B cell (primary cell): ENCODE measurements around the gene ECHDC1. TPM values are rescaled to one million over a fixed set of nuclear protein-coding genes. Genes with fewer than 3 reads are reported as not detected.

ENCODE experiments used
- ATAC-seq: fragments of 200-7000 bp; cut with Tn5 transposase; one replicate; pipeline ENCODE4 v1.10.0; 2021; ENCODE audit warnings: low read depth, mild to moderate bottlenecking, moderate number of reproducible peaks, moderate library complexity
- CTCF ChIA-PET: fragments of 350-600 bp; sonication (Branson Sonifier 250); formaldehyde crosslinking; loops from one replicate; lab custom pipeline; 2021; ENCODE audit warnings: antibody characterized with exemption, inconsistent platforms; lab: Charles Lee
- POLR2A ChIA-PET: fragments of 350-600 bp; sonication (Branson Sonifier 250); formaldehyde crosslinking; loops from one replicate; lab custom pipeline; 2021; ENCODE audit warnings: antibody characterized with exemption; lab: Charles Lee
- DNase-seq: peaks from one replicate; pipeline ENCODE4 v3.0.0; 2013
- H2AFZ ChIP-seq: 2 replicates; pipeline ENCODE4 v1.6.1; 2012; ENCODE audit warnings: mild to moderate bottlenecking, low read depth, low read length; ENCODE audit not compliant: insufficient read depth, poor library complexity, severe bottlenecking
- H3K27ac ChIP-seq, 2 donors: 1 replicate in 1 of 2; 2 replicates in 1 of 2; pipeline ENCODE4 v1.5.1; 2012 to 2013; ENCODE audit warnings: low read length in 2 of 2, mild to moderate bottlenecking in 2 of 2, moderate library complexity in 1 of 2
- H3K27me3 ChIP-seq, 4 experiments: fragments of 200-600 bp in 1 of 4; sonication (generic) in 1 of 4; replicated peaks in 1 of 4; 1 replicate in 2 of 4; 2 replicates in 2 of 4; pipeline versions ENCODE4 v1.6.1 to v1.7.0; 2013 to 2016; ENCODE audit warnings: low read length in 3 of 4, mild to moderate bottlenecking in 2 of 4, mixed read lengths in 1 of 4, moderate library complexity in 1 of 4; ENCODE audit not compliant: insufficient read depth in 4 of 4, control insufficient read depth in 3 of 4; ENCODE audit errors: control extremely low read depth in 1 of 4
- H3K36me3 ChIP-seq, 2 experiments: replicated peaks in 1 of 2; 1 replicate in 1 of 2; 2 replicates in 1 of 2; pipeline versions ENCODE4 v1.6.1 to v1.7.1; 2013; ENCODE audit warnings: low read length in 1 of 2; ENCODE audit not compliant: insufficient read depth in 2 of 2, control insufficient read depth in 1 of 2; ENCODE audit errors: control extremely low read depth in 1 of 2, extremely low read depth in 1 of 2
- H3K4me1 ChIP-seq, 2 donors: fragments of 200-600 bp in 1 of 2; sonication (generic) in 1 of 2; 1 replicate in 1 of 2; 2 replicates in 1 of 2; pipeline versions ENCODE4 v1.5.1 to v1.6.1; 2013 to 2017; ENCODE audit warnings: low read length in 2 of 2; ENCODE audit not compliant: control insufficient read depth in 2 of 2, insufficient read depth in 2 of 2
- H3K4me2 ChIP-seq: replicated peaks from 2 replicates; pipeline ENCODE3; 2012; ENCODE audit warnings: mild to moderate bottlenecking, low read depth, low read length; ENCODE audit not compliant: poor library complexity, severe bottlenecking
- H3K4me3 ChIP-seq, 5 experiments: fragments of 200-600 bp in 1 of 5; sonication (generic) in 1 of 5; 1 replicate in 3 of 5; 2 replicates in 2 of 5; pipeline versions ENCODE4 v1.5.1 to v1.7.0; 2011 to 2016; ENCODE audit warnings: low read length in 4 of 5, mild to moderate bottlenecking in 4 of 5, low read depth in 2 of 5, control low read depth in 1 of 5, moderate library complexity in 1 of 5; ENCODE audit not compliant: insufficient read depth in 1 of 5; ENCODE audit errors: control extremely low read depth in 1 of 5, extremely low read depth in 1 of 5
- H3K79me2 ChIP-seq: fragments of 200-600 bp; sonication (generic); one replicate; pipeline ENCODE4 v1.6.0; 2016; ENCODE audit warnings: low read length; ENCODE audit not compliant: control insufficient read depth, insufficient read depth
- H3K9ac ChIP-seq: fragments of 200-600 bp; sonication (generic); 2 replicates; pipeline ENCODE4 v1.6.1; 2017; ENCODE audit warnings: mild to moderate bottlenecking, low read length, moderate library complexity
- H3K9me3 ChIP-seq, 3 donors: one replicate each; pipeline versions ENCODE4 v1.6.1 to v1.7.1; 2013; ENCODE audit warnings: low read length in 2 of 3; ENCODE audit not compliant: control insufficient read depth in 2 of 3, insufficient read depth in 1 of 3; ENCODE audit errors: control extremely low read depth in 1 of 3
- H4K20me1 ChIP-seq: 2 replicates; pipeline ENCODE4 v1.6.0; 2012; ENCODE audit warnings: mild to moderate bottlenecking, low read length; ENCODE audit not compliant: insufficient read depth, control insufficient read depth, poor library complexity, severe bottlenecking
- H3K27ac Mint-ChIP-seq: one replicate; pipeline ENCODE4 v1.8.0; 2021; ENCODE audit warnings: mixed read lengths
- H3K27me3 Mint-ChIP-seq: one replicate; pipeline ENCODE4 v1.8.0; 2021; ENCODE audit warnings: mixed read lengths
- H3K4me1 Mint-ChIP-seq: one replicate; pipeline ENCODE4 v1.8.0; 2021; ENCODE audit warnings: mixed read lengths
- H3K4me3 Mint-ChIP-seq: one replicate; pipeline ENCODE4 v1.8.0; 2021; ENCODE audit warnings: mixed read lengths
- H3K9me3 Mint-ChIP-seq: one replicate; pipeline ENCODE4 v1.8.0; 2022; ENCODE audit warnings: mixed read lengths; ENCODE audit not compliant: insufficient read depth
- CTCF ChIP-seq: fragments of 200-600 bp; IDR thresholded peaks from one replicate; pipeline ENCODE4 v1.8.0; 2022; ENCODE audit warnings: antibody characterized with exemption, mild to moderate bottlenecking
- EZH2 ChIP-seq: IDR thresholded peaks from 2 replicates; pipeline ENCODE4 v1.6.1; 2012; ENCODE audit warnings: borderline replicate concordance, low read depth, mild to moderate bottlenecking, moderate library complexity, low read length; ENCODE audit not compliant: insufficient read depth, poor library complexity, severe bottlenecking
- WGBS: methylation state at CpG from one replicate; pipeline ENCODE4 v1.1.5; 2013; ENCODE audit warnings: missing lambda C conversion rate; ENCODE audit not compliant: insufficient coverage; 5-methylcytosine and 5-hydroxymethylcytosine counted together
- intact Hi-C: fragments of 100-400 bp; cut with micrococcal nuclease; formaldehyde crosslinking; loops from one replicate; pipeline ENCODE4 v1.10.0; 2022
- polyA plus RNA-seq: library from polyadenylated mRNA; depleted of rRNA; stranded (reverse); fragments of >200 nt; gene quantifications from 2 replicates; pipeline ENCODE4 v1.2.3, GENCODE V29; 2012
- total RNA-seq, 2 donors: library from RNA; stranded (reverse); fragments of 120-200 nt in 1 of 2; gene quantifications; 1 replicate in 1 of 2; 2 replicates in 1 of 2; pipeline versions ENCODE4 v1.2.3 to v1.2.4, GENCODE V29; 2013 to 2022

The ECHDC1 gene
- total and polyA plus RNA-seq, 2 donors (not counting 1 experiment from before 2014, with no cell fraction given), result 26.9 to 60.0 TPM

- no peak overlapping the region for H3K4me3 ChIP-seq
- WGBS, result no CpG with 5 or more reads among the region's 1 CpG
- Mint-ChIP-seq H3K4me1 (peaks cover 11% of the 10 kb centered on the region), H3K4me3 (no peak overlapping the region), H3K9me3 (no peaks in the 10 kb centered on the region), H3K27ac (no peak overlapping the region), H3K27me3 (no peaks in the 10 kb centered on the region)
- H3K79me2 ChIP-seq, result peaks cover 4% of the 10 kb centered on the region
- H3K4me1 ChIP-seq, result peaks cover 0 to 6% of the 10 kb centered on the region in 2 donors
- no peak overlapping the region for H3K9ac ChIP-seq
- no peak overlapping the region for H3K4me2 ChIP-seq
- no peaks in the 10 kb centered on the region for H4K20me1 ChIP-seq
- ATAC-seq, result no peak
- H3K36me3 ChIP-seq, result peaks cover 13 to 50% of the 10 kb centered on the region in 2 experiments
- no peak for TF ChIP-seq EZH2
- TF ChIP-seq CTCF, result no peak
- DNase-seq, result no peak
- intact Hi-C loops, result no loop called here
- ChIA-PET CTCF (interaction anchor here (1.5 kb wide), 1 partner anchor 16 kb away, joined by 5 read pairs; the partner anchor contains the start of gene RNF146), POLR2A (no interaction called here)
- no peak overlapping the region for H2AFZ ChIP-seq
- no peaks in the 10 kb centered on the region for H3K9me3 ChIP-seq
- no peaks in the 10 kb centered on the region for H3K27me3 ChIP-seq
- no peak overlapping the region for H3K27ac ChIP-seq
Measured at GRCh38 chr6:127282184-127282583, 61.2 kb downstream of the ECHDC1 start.

- no peak overlapping the region for H3K4me2 ChIP-seq
- no peaks in the 10 kb centered on the region for H3K9me3 Mint-ChIP-seq
- WGBS, result no CpG with 5 or more reads among the region's 1 CpG
- H4K20me1 ChIP-seq, result peaks cover 23% of the 10 kb centered on the region
- H3K27me3 ChIP-seq, result no peaks in the 10 kb centered on the region
- no peak overlapping the region for H3K4me3 ChIP-seq
- H2AFZ ChIP-seq, result no peak overlapping the region
- DNase-seq (no peak), ATAC-seq (no peak)
- no peak overlapping the region for H3K9ac ChIP-seq
- no peaks in the 10 kb centered on the region for H3K9me3 ChIP-seq
- ChIA-PET POLR2A (no interaction called here), CTCF (interaction anchor here (0.8 to 1.0 kb wide), 2 partner anchors 13 kb away, joined by 3 read pairs; partner anchors contain the start of gene RNF146)
- peaks cover 0 to 6% of the 10 kb centered on the region in 2 donors for H3K4me1 ChIP-seq
- no peaks in the 10 kb centered on the region for H3K27me3 Mint-ChIP-seq
- H3K4me1 Mint-ChIP-seq, result peaks cover 11% of the 10 kb centered on the region
- H3K4me3 Mint-ChIP-seq, result no peak overlapping the region
- peaks cover 10 to 36% of the 10 kb centered on the region in 2 experiments for H3K36me3 ChIP-seq
- H3K27ac Mint-ChIP-seq, result peak overlapping the region; percentile 76
- no peak for TF ChIP-seq CTCF
- no peak for TF ChIP-seq EZH2
- intact Hi-C loops, result no loop called here
- no peak overlapping the region for H3K27ac ChIP-seq
- H3K79me2 ChIP-seq, result peaks cover 25% of the 10 kb centered on the region
Measured at GRCh38 chr6:127279815-127280214, 63.6 kb downstream of the ECHDC1 start.
